GM12892 (cell line): ENCODE data around the gene CNOT11.

Source experiments
- DNase-seq: peaks from one replicate; pipeline ENCODE4 v3.0.0; 2011; ENCODE audit not compliant: insufficient read length
- FAIRE-seq: peaks from 2 replicates; lab custom pipeline; 2011; peaks lifted over from hg19 to GRCh38; lab: Jason Lieb, UNC
- POLR2A ChIP-seq: IDR thresholded peaks from 2 replicates; pipeline ENCODE4 v1.6.1; 2011; ENCODE audit warnings: low read depth, low read length, control low read depth
- POLR2AphosphoS5 ChIP-seq: IDR thresholded peaks from 2 replicates; pipeline ENCODE4 v1.6.1; 2011; ENCODE audit warnings: low read depth, low read length, control low read depth
- TAF1 ChIP-seq: IDR thresholded peaks from 2 replicates; pipeline ENCODE4 v1.6.1; 2011; ENCODE audit warnings: low read depth, mild to moderate bottlenecking, control low read depth, low read length, borderline replicate concordance

The CNOT11 gene

GRCh38 chr2:101251844-101252407 is 760 bp upstream of the CNOT11 start:
- no peak for TF ChIP-seq POLR2A
- no peak for TF ChIP-seq TAF1
- TF ChIP-seq POLR2AphosphoS5 = no peak
- no peak for FAIRE-seq
- no peak for DNase-seq

DNA sequence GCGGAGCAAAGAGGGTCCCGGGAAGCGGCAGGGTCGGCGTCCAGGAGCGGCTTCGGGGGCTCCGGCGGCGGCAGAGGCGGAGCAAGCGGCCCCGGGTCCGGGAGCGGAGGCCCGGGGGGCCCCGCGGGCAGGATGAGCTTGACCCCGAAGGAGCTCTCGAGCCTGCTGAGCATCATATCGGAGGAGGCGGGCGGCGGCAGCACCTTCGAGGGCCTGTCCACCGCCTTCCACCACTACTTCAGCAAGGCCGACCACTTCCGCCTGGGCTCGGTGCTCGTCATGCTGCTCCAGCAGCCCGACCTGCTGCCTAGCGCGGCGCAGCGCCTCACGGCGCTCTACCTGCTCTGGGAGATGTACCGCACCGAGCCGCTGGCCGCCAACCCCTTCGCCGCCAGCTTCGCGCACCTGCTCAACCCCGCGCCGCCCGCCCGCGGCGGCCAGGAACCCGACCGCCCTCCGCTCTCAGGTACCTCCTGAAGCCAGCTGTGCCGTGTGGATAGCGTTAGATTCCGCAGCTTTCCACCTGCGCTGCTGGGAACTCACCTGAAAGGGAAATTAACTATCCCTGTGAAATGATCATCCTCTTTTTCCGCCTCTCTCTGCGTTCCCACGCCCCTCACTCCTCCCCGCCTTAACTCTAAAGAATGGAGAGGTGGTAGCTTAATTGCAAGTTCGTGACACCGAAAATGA is 472 bp downstream of the CNOT11 start:
- TF ChIP-seq POLR2A (no peak), TAF1 (no peak), POLR2AphosphoS5 (no peak)
- DNase-seq = peak; percentile 57
- FAIRE-seq = no peak

DNA sequence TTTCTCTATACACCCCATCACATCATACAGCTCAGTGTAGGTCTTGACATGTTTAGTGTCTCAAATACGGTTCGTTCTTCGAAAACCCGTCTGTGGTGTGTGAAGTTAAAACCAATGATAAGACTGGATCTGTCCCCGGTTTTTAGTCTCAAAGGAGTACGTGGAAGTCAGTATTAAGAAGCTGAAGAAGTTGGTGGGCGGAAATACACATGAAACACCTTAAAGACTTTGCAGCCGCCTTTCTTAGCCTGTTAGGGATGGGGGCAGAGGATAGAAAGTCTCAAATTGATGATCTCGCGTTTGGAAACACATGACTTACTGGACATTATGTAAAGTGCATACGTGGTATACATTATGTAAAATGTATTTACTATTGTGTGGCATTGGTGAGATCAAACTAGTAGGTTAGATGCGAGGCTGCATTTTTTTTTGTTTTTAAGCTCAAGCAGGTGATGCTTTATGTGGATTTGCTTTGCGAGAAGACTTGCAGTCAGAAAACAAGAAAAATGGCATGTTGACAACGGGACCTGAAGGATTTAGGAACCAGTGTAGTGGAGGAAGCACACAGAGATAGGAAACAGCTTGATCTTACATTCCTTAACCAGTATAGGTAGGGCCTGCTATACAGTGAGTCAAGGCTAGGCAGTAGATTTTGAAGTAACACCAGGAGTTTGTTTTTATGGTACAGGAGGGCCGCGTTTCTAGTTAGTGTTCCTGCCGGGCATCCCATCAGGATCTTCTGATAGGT is 1.2 kb downstream of the CNOT11 start:
- DNase-seq (no peak), FAIRE-seq (no peak)

GRCh38 chr2:101255501-101255900 is 2.8 kb downstream of the CNOT11 start:
- FAIRE-seq = no peak
- TF ChIP-seq TAF1 (no peak), POLR2AphosphoS5 (no peak), POLR2A (no peak)
- DNase-seq = no peak

More for the DNA sequence above, 1.2 kb downstream of the CNOT11 start:
- TF ChIP-seq POLR2AphosphoS5 = no peak

DNA sequence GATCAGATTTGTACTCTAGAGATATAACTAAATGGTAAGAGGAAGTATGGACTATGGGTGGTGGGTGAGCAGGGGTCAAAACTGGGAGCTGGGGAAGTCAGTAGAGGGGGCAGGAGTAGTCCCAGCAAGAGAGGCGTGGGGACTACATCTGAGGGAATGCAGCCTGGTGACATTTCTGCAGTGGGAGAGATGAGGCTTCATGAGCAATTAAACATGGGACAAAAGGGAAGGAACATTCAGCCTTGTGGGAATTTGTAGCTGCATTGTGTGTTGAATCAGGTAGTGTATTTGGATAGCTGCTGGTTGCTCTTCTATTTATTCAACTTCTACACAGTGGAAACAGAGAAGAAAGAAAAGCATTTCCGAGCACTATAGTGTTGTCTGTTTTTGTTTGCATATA is 3.6 kb downstream of the CNOT11 start:
- FAIRE-seq = no peak
- no peak for DNase-seq
- no peak for TF ChIP-seq TAF1
- TF ChIP-seq POLR2AphosphoS5 = no peak
- no peak for TF ChIP-seq POLR2A

GRCh38 chr2:101258804-101259203 is 6.1 kb downstream of the CNOT11 start:
- TF ChIP-seq POLR2AphosphoS5 = no peak
- TF ChIP-seq POLR2A = no peak
- no peak for TF ChIP-seq TAF1
- FAIRE-seq (no peak), DNase-seq (no peak)

GRCh38 chr2:101262142-101262541 is 9.5 kb downstream of the CNOT11 start:
- TF ChIP-seq TAF1 = no peak
- TF ChIP-seq POLR2AphosphoS5 = no peak
- TF ChIP-seq POLR2A = no peak
- DNase-seq (no peak), FAIRE-seq (no peak)

DNA sequence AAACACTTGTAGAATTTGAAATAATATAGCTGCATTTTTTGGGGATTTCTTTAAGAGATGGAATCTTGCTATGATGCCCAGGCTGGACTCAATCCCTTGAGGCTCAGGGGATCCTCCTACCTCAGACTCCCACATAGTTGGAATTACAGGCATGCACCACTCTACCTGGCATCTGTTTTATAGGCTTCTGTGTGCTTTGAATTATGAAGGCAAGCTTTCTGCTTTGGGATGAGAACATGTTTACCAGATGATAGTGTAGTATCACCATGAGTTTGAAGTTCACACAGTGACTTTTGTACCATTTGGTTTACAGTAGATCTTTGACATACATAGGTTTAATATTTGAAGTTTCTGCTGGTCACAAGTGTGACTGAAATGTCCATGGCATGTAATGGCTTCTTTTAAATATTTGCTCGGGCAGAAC is 10.7 kb downstream of the CNOT11 start:
- TF ChIP-seq TAF1 (no peak), POLR2A (no peak), POLR2AphosphoS5 (no peak)
- FAIRE-seq (no peak), DNase-seq (no peak)

GRCh38 chr2:101264360-101264939 is 11.8 kb downstream of the CNOT11 start:
- DNase-seq (no peak), FAIRE-seq (no peak)
- TF ChIP-seq TAF1 (no peak), POLR2AphosphoS5 (no peak)

- FAIRE-seq (no peak), DNase-seq (no peak)
- no peak for TF ChIP-seq TAF1
- TF ChIP-seq POLR2A = no peak
- TF ChIP-seq POLR2AphosphoS5 = no peak
Measured at GRCh38 chr2:101265893-101266499, 13.3 kb downstream of the CNOT11 start.

DNA sequence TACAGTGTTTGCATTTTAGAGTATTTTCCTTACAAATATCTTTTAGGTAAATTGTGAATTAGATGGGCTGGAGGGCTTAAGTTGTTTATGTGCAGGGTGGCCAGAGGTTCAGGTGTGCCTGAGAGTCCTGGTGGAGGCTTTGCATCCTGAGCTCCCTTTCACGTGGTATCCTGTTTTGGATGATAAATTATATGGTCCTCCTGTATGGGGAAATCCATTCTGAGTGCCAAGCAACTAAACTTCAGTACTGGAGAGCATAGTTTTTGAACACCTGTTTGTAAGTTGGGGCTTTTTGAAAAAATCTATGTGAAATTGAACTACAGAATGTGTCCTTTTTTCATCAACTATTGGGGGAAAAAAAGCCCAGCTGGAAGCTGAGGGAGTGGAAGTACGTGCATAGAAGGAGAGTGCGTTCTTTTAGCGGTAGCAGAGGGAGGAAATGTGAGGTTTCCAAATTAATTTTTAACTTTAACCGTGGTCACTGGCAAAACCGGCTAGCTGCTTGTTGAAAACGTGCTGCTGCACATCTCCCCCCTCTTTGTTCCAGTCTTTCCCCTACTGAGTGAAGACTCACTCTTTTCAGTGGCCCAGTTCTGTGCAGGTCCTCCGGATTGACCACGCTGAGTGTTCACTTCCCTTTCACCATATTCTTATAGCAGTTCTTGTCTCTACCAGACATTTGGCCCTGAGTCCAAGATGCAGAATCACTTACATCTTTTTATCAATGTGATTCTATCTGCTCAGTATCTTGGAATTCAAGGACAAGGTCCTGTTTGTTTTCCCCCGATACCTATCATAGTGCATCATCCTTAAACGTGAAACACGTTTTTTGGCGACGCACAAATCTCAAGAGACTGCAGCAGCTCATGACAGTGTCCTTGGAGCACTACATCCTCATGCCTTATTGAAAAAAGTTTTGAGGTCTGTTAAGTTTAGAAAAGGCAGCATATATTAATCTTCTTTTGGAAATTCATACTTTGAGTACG is 15.3 kb downstream of the CNOT11 start:
- no peak for FAIRE-seq
- DNase-seq = no peak
- no peak for TF ChIP-seq POLR2A
